Stimulated activated memory B cell treated with anti-CD40 and anti-IgM and Interleukin-4, amounts not matched to agents 10 μg/mL and 1 μg/mL and 100 μg/mL, for 72 hours (primary cell): Measurements from ENCODE around the gene CFL1.
A peak's percentile ranks its signal among the peaks of the same experiment; 100 is the strongest.

Experiments
- ATAC-seq: fragments of 150-1000 bp; cut with Tn5 transposase; 2 replicates; pipeline ENCODE4 v1.10.0; 2021
- H3K27ac Mint-ChIP-seq: one replicate; pipeline ENCODE4 v1.8.0; 2022; ENCODE audit warnings: mild to moderate bottlenecking, mixed read lengths
- H3K27me3 Mint-ChIP-seq: one replicate; pipeline ENCODE4 v1.8.0; 2022; ENCODE audit warnings: mixed read lengths
- H3K36me3 Mint-ChIP-seq: one replicate; pipeline ENCODE4 v1.8.0; 2022; ENCODE audit warnings: mixed read lengths
- H3K4me1 Mint-ChIP-seq: one replicate; pipeline ENCODE4 v1.8.0; 2022; ENCODE audit warnings: mixed read lengths
- H3K4me3 Mint-ChIP-seq: one replicate; pipeline ENCODE4 v1.8.0; 2022; ENCODE audit warnings: mild to moderate bottlenecking, moderate library complexity, mixed read lengths
- H3K9me3 Mint-ChIP-seq: one replicate; pipeline ENCODE4 v1.8.0; 2022; ENCODE audit warnings: mixed read lengths

Gene CFL1

DNA sequence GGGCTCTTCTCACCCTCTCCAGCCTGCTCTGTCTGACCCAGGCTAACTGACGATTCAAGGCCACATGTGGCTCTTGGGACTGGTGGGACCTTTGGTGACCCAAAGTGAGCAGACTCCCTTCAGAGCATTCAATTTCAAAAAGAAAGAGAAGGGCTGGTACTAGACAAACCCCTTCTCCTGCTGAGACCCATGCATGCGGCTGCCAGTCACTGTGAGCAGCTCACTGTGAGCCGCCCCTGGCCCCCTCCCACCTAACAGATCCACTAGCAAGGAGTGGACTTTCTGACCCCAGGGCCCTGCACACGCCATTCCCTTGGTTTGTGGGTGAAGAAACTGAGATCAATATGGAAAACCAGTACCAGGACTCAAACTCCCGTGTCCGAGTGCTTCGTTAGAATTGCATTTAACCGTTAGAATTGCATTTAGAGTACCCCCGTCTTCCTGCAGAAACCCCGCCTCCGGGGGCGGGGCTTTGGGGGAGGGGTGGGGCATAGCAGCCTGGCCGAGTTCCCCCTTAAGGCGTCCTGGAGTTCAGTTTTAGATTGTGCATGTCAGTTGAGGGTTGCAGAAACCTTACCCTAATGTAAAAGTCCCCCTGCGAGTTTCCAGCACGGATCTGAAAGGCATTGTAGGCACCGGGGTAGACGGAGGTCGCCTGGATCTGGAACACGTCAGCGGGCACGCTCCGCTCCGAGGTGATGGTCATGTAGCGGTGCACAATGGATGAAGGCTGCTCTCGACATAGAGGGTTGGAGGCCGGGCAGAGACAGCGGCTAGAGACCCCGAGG is 9.5 kb upstream of the CFL1 start:
- Mint-ChIP-seq H3K27ac (no peak overlapping the region), H3K4me1 (peaks cover 38% of the 10 kb centered on the region), H3K36me3 (peaks cover 47% of the 10 kb centered on the region), H3K27me3 (no peaks in the 10 kb centered on the region), H3K9me3 (no peaks in the 10 kb centered on the region), H3K4me3 (no peak overlapping the region)
- ATAC-seq, result no peak

DNA sequence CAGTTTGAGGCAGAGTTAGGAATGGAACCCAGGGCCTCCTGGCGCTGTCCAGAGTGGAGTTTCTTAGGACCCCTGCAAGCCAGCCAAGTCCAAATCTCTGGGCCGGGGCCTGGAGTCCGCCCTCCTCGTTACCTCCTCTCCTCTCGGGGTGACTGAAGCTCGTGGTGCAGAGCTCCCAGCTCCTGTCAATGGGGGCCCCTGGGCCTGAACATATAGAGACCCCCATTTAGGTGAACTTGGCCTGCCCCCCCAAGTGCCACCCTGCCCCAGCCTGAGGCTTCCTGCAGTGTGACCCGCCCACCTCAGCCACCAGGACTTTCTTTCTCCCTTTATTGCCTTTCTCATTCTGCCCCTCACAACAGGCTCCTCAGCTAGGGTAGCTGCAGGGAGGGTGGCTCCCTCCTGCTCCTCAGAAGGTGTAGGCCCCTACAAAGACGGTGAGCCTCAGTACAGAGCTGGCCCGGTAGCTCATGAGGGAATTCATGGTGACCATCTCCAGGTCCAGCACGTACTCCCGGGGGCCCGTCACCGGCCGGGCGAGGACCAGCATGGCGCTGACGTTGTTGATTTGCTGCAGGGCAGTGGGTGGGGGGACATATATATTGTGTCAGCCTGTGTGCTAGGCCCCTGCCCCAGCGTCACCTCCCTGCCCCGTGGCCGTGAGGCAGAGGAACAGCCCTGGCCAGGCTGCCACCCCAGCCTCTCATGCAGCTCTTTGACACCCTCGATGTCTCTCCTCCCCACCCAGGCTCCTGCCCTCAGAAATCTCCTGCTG is 8.7 kb upstream of the CFL1 start:
- H3K9me3 Mint-ChIP-seq, result no peaks in the 10 kb centered on the region
- H3K27ac Mint-ChIP-seq, result no peak overlapping the region
- peaks cover 49% of the 10 kb centered on the region for H3K36me3 Mint-ChIP-seq
- H3K4me1 Mint-ChIP-seq, result peaks cover 42% of the 10 kb centered on the region
- no peak overlapping the region for H3K4me3 Mint-ChIP-seq
- H3K27me3 Mint-ChIP-seq, result no peaks in the 10 kb centered on the region
- ATAC-seq, result no peak

DNA sequence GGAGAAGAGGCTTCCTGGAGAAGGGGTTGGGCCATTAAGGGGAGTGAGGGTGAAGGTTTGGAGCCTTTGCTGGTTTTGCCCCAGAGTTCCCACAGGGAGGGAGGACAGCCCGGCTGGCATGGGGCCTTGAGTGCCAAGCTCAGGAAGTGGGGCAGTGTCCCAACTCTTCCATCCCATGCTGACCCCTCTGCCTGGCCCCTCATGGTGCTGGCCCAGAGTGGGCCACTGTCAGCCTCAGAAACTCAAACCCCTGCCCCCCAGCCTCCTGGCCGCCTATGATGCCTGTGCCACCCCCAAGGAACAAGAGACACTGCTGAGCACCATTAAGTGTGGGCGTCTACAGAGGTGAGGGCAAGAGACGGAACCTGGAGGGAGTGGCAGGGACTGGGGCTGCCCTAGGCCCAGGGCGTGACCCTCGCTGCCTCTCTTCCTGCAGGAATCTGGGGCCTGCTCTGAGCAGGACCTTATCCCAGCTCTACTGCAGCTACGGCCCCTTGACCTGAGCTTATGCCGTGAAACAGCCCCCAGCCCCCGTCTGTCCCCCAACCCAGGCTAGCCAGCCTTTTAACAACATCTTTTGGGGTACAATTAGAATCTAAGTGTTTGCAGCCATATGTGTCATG is 7.7 kb upstream of the CFL1 start:
- H3K27ac Mint-ChIP-seq, result no peak overlapping the region
- no peaks in the 10 kb centered on the region for H3K9me3 Mint-ChIP-seq
- H3K36me3 Mint-ChIP-seq, result peaks cover 49% of the 10 kb centered on the region
- no peak overlapping the region for H3K4me3 Mint-ChIP-seq
- H3K27me3 Mint-ChIP-seq, result no peaks in the 10 kb centered on the region
- peaks cover 40% of the 10 kb centered on the region for H3K4me1 Mint-ChIP-seq
- ATAC-seq, result no peak

DNA sequence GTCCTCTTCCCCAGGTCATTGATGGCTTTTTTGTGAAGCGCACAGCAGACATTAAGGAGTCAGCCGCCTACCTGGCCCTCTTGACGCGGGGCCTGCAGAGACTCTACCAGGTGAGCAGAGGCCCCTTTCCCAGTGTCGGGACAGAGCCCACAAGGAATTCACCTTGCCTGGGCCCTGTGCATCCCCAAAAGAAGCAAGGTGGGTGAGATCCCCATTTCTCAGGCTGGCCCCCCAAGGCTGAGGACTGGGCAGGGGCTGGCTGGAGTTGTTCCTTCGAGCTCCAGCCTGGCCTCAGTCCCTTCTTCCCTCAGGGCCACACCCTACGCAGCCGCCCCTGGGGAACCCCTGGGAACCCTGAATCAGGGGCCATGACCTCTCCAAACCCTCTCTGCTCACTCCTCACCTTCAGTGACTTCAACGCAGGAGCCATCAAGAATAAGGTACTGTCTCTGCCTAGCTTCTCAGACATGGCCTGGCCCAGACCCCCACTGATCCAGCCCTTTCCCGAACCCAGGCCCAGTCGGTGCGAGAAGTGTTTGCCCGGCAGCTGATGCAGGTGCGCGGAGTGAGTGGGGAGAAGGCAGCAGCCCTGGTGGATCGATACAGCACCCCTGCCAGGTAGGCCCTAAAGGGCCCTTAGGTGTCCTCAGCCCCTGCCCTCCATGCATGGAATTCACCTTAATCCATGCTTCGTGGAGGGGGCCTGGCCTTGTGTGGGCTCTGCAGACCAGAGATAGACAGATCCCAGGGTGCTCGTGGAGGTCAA is 6.9 kb upstream of the CFL1 start:
- Mint-ChIP-seq H3K36me3 (peaks cover 49% of the 10 kb centered on the region), H3K4me1 (peaks cover 42% of the 10 kb centered on the region)
- no peak for ATAC-seq

DNA sequence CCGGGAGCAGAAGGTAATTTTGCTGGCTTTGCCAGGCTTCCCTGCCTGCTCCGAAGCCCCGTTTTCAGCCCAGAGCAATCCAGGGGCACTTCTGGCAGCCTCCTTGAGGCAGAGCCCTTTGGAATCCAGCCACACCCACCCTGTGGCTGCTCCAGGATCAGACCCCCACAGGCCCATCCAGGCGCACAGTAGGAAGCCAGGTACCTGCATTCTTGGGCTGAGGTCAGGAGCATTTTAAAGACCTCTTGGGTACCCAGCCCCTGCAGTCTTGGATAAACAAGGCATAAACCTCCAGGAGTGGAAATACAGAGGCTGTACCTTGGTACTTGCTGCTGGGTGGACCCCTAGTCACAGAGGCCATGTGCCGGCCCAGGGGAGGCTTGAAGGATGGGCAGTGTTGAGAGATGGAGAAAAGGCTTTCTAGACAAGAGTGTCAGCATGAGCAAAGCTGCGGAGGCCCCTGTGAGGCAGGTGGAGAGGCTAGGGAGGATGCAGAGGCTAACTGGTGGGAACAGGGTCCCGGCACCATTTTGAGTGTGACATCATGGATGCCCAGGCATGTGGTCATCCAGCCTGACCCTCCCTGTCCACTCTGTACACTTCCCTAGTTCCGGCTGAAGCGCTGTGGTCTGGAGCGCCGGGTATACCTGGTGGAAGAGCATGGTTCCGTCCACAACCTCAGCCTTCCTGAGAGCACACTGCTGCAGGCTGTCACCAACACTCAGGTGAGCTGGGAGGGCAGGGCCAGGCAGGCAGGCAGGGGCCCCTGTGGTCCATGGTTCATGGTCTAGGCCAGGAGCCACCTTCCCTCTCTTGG is 6.1 kb upstream of the CFL1 start:
- peaks cover 47% of the 10 kb centered on the region for H3K4me1 Mint-ChIP-seq
- H3K4me3 Mint-ChIP-seq, result no peak overlapping the region
- H3K36me3 Mint-ChIP-seq, result peaks cover 49% of the 10 kb centered on the region
- H3K27me3 Mint-ChIP-seq, result no peaks in the 10 kb centered on the region
- no peak for ATAC-seq
- no peak overlapping the region for H3K27ac Mint-ChIP-seq
- no peaks in the 10 kb centered on the region for H3K9me3 Mint-ChIP-seq

More for the DNA sequence above, 6.9 kb upstream of the CFL1 start:
- Mint-ChIP-seq H3K4me3 (no peak overlapping the region), H3K27ac (no peak overlapping the region), H3K27me3 (no peaks in the 10 kb centered on the region), H3K9me3 (no peaks in the 10 kb centered on the region)

DNA sequence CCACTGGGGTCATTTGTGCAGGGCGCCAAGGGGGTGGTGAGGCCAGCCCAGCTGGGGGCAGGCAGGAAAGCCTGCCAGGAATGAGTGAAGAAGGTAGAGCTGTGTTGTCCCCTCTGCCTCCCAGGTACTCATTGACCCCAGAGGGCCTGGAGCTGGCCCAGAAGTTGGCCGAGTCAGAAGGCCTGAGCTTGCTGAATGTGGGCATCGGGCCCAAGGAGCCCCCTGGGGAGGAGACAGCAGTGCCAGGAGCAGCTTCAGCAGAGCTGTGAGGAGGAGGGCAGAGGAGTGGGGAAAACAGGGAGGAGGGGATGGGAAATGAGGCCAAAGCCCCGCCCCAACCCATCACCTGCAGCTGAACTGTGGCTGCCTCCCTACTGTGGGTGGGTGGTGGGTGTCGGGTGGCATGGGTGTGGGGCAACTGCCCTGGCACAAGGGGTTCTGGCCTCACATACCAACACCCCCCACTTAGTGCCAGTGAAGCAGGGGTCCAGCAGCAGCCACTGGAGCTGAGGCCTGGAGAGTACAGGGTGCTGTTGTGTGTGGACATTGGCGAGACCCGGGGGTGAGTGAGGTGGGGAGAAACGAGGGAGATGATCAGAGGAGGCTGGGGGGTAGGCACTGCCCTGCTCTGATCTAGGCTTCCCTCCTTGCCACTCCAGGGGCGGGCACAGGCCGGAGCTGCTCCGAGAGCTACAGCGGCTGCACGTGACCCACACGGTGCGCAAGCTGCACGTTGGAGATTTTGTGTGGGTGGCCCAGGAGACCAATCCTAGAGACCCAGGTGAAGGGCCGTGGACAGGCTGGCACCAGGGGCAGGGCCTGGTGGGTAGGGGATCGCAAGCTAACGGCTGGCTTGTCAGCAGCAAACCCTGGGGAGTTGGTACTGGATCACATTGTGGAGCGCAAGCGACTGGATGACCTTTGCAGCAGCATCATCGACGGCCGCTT is 5.2 kb upstream of the CFL1 start:
- H3K9me3 Mint-ChIP-seq, result no peaks in the 10 kb centered on the region
- H3K27ac Mint-ChIP-seq, result peak overlapping the region; percentile 50
- H3K27me3 Mint-ChIP-seq, result no peaks in the 10 kb centered on the region
- peaks cover 49% of the 10 kb centered on the region for H3K36me3 Mint-ChIP-seq
- no peak for ATAC-seq
- H3K4me1 Mint-ChIP-seq, result peaks cover 55% of the 10 kb centered on the region
- H3K4me3 Mint-ChIP-seq, result no peak overlapping the region

DNA sequence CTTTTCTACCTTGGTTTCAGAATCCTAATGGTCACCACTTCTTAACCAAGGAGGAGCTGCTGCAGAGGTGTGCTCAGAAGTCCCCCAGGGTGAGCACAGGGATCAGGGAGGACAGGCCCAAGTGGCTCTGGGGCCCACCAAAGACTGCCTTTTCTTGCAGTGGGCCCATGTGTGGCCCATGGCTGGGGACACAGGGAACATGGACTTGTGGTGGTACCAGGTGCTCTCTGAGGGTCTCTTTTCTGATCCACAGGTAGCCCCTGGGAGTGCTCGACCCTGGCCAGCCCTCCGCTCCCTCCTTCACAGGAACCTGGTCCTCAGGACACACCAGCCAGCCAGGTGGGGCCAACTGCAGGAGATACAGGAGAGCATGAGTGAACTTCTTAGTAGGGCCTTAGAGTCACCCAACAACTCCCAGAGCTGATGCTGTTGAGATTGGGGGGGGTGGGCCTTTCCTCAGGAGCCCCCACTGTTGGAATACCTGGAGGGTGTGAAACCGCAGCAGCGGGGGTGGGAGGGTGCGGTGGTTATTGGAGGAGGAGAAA is 4.3 kb upstream of the CFL1 start:
- no peak for ATAC-seq
- no peaks in the 10 kb centered on the region for H3K27me3 Mint-ChIP-seq
- no peak overlapping the region for H3K4me3 Mint-ChIP-seq
- peaks cover 43% of the 10 kb centered on the region for H3K36me3 Mint-ChIP-seq
- peak overlapping the region; percentile 50 for H3K27ac Mint-ChIP-seq
- H3K4me1 Mint-ChIP-seq, result peaks cover 55% of the 10 kb centered on the region
- no peaks in the 10 kb centered on the region for H3K9me3 Mint-ChIP-seq

DNA sequence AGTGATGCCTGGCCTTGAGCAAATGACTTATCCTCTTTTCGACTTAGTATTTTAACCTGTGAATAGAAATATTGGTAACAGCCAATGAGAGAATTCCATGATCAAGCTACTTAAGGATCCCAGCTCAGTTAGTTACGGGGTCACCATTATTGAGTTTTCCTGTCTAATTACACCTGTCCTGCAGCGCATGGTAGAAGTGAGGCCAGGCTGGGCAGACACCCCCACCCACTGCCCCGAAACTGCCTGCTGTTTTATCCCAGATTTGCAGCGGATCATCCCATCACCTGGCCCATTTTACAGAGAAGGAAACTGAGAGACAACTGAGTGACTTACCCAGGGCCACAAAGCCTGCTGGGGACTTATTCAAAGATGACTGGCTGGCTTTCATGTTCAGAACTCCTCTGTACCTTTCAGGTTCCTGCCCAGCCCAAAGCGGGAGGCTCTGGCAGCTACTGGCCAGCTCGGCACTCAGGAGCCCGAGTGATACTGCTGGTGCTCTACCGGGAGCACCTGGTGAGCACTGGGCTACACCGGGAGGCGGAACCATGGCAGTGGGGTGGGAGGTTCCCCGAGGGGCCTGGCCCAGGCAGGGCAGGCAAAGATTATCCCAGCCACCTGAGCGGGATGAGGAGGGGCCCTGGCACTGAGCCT is 3.7 kb upstream of the CFL1 start:
- Mint-ChIP-seq H3K9me3 (no peaks in the 10 kb centered on the region), H3K4me3 (peak overlapping the region; percentile 90), H3K4me1 (peaks cover 52% of the 10 kb centered on the region), H3K27ac (peak overlapping the region; percentile 97), H3K36me3 (peaks cover 41% of the 10 kb centered on the region), H3K27me3 (no peaks in the 10 kb centered on the region)
- no peak for ATAC-seq

DNA sequence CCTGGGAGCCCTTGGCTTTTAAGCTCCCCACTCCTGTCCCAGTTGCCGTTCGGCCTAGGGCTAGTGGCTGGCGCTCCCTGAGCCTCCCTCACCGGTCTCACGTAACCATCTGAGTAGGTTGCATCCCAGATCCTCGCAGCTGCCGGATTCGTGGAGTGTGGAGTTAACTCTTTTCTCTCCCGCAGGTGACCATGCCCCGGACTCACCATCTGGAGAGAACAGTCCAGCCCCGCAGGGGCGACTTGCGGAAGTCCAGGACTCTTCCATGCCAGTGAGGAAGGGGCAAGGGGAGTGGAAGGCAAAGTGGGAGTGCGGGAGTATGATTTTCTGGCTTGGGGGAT is 3.2 kb upstream of the CFL1 start:
- Mint-ChIP-seq H3K27ac (peak overlapping the region; percentile 97), H3K4me3 (peak overlapping the region; percentile 90), H3K4me1 (peaks cover 57% of the 10 kb centered on the region), H3K36me3 (peaks cover 44% of the 10 kb centered on the region), H3K9me3 (no peaks in the 10 kb centered on the region), H3K27me3 (no peaks in the 10 kb centered on the region)
- ATAC-seq, result no peak

DNA sequence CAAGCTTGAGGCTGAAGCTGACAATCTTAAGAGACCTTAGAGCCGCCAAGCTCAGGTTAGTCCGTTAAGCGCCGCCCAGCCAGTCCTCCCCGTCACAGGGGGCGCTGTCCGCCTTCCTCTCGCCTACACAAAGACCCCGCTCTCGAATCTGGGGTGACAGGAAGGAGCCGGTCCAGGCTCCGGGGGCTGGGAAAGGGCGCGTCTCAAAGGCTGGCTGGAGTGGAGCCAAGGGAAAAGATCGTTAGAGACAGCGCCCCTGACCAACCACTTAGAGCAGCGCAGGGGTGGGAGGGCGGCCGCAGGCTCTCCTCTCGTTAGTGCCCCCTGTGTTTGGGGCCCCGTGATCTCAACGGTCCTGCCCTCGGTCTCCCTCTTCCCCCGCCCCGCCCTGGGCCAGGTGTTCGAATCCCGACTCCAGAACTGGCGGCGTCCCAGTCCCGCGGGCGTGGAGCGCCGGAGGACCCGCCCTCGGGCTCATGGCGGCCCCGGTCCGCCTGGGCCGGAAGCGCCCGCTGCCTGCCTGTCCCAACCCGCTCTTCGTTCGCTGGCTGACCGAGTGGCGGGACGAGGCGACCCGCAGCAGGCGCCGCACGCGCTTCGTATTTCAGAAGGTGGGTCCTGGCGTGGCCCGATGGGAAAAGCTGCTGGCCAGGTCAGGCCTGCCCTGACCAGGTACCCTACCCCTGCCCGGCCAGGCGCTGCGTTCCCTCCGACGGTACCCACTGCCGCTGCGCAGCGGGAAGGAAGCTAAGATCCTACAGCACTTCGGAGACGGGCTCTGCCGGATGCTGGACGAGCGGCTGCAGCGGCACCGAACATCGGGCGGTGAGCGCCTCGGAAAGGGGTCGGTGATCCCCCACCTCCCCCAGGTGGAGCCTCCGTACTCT is 2.5 kb upstream of the CFL1 start, which contains the start of gene MUS81:
Gene MUS81 (plus strand): TSS at position 156 of the 887 bp plus-strand sequence. CDS start 321 bp downstream, at position 477.
- Mint-ChIP-seq H3K9me3 (no peaks in the 10 kb centered on the region), H3K4me3 (peak within 1 kb of the TSS; percentile 90), H3K36me3 (peaks cover 45% of the 10 kb centered on the region), H3K27ac (peak within 1 kb of the TSS; percentile 97), H3K27me3 (no peaks in the 10 kb centered on the region), H3K4me1 (peaks cover 62% of the 10 kb centered on the region)
- peak; percentile 65 for ATAC-seq

DNA sequence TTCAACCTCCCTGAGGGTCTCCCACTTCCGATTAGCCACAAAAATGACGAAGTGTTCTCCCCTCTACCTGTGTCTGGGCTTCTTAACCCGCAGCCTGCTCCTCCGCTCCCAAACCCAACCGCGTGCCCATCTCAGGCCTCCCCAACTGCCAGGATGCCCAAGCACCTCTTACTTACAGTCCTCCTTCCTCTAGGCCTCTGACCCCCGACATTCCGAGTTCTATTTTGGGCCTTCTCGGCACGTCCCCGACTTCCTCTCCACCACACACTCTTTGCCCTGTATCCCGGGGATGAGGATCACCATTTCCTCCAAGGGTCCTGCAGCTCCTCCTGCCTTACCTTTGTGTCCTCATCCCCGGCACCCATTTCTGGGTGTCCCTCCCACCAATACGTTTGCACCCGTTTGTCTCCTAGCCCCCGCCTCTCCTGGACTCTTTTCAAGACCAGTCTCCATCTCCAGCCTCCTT is 1.9 kb upstream of the CFL1 start:
- no peak for ATAC-seq
- H3K27ac Mint-ChIP-seq, result peak overlapping the region; percentile 97

More for the DNA sequence above, 1.9 kb upstream of the CFL1 start:
- Mint-ChIP-seq H3K4me3 (peak overlapping the region; percentile 90), H3K9me3 (no peaks in the 10 kb centered on the region), H3K4me1 (peaks cover 62% of the 10 kb centered on the region), H3K27me3 (no peaks in the 10 kb centered on the region), H3K36me3 (peaks cover 45% of the 10 kb centered on the region)
